ENCODE results near the gene DSCAML1. TPM values are rescaled to one million over a fixed set of nuclear protein-coding genes. Genes with fewer than 3 reads are reported as not detected.

DSCAML1 gene
- total and polyA plus RNA-seq, 4 experiments from 2014 or later, result 1.00 to 1.0 TPM; not detected in 2

DNA sequence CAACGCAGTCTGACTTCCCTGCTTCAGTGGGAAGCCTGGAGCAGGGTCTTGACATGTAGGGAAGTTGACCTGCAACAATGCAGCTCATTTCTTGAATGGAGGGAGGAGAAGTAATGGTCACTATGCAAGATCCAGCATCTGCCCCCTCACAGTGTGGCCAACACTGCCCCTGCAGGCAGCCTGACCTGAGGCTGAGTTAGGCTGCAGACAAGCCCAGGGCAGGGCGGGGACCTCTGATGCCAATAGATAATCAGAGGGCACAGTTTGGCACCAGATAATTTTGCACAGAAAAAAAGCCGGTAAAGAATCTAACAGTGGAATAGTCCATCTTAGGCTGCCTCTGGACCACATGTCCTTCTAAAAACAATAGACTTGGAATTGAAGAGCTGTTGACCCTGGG lies 182.3 kb downstream of the DSCAML1 start:
- Mint-ChIP-seq H3K9me3 (peaks cover 0 to 7% (median 2%) of the 10 kb centered on the region in 8 donors), H3K4me3 (no peak overlapping the region), H3K27me3 (peaks cover 13 to 14% of the 10 kb centered on the region in 2 donors), H3K4me1 (peaks cover 3 to 10% (median 6%) of the 10 kb centered on the region in 4 donors), H3K36me3 (no peaks in the 10 kb centered on the region), H3K27ac (no peak overlapping the region)
- Histone ChIP-seq H3K27ac (ENCODE audit: low read depth, low read length) (no peak overlapping the region), H3K9me3 (ENCODE audit: control insufficient read depth in 1 of 2, low read length in 2 of 2) (no peaks in the 10 kb centered on the region), H3K36me3 (ENCODE audit: insufficient read depth, low read length) (no peaks in the 10 kb centered on the region), H3K4me1 (ENCODE audit: insufficient read depth, low read length) (peaks cover 6% of the 10 kb centered on the region), H3K27me3 (ENCODE audit: insufficient read depth, low read length) (no peaks in the 10 kb centered on the region), H3K4me3 (ENCODE audit: low read length in 2 of 2) (no peak overlapping the region)
- POLR2A ChIA-PET (ENCODE audit: partially characterized antibody), result no interaction called here
- CTCF ChIA-PET (ENCODE audit: partially characterized antibody), result no interaction called here
- DNase-seq, result no peak
- intact Hi-C loops (cut with micrococcal nuclease), result no loop called here

DNA sequence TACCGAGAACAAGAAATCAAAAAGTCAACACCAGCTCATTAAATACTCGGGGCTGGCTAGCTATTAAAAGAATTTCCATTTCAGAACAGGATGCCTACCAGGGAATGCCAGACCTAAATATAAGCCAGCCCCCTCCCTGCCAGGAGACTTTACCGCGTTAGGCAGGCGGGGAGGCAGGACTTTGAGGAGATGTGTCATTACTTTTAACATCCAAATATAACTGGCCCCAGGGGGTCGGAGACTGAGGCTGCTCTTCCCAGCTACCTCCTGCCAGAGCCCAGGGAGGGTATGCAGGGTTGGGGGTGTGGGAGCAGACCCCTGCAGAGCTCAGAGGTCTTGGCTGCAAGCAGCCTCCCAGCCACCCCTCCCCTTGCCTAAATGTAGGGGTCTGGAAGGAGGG lies 183.5 kb downstream of the DSCAML1 start:
- H3K27me3 Mint-ChIP-seq, result peaks cover 13 to 14% of the 10 kb centered on the region in 2 donors
- POLR2A ChIA-PET (ENCODE audit: partially characterized antibody), result no interaction called here
- intact Hi-C loops (cut with micrococcal nuclease), result no loop called here
- no peaks in the 10 kb centered on the region for H3K36me3 Mint-ChIP-seq
- Histone ChIP-seq H3K4me1 (ENCODE audit: insufficient read depth, low read length) (peaks cover 6% of the 10 kb centered on the region), H3K27me3 (ENCODE audit: insufficient read depth, low read length) (no peaks in the 10 kb centered on the region), H3K4me3 (ENCODE audit: low read length in 2 of 2) (no peak overlapping the region), H3K27ac (ENCODE audit: low read depth, low read length) (no peak overlapping the region), H3K9me3 (ENCODE audit: control insufficient read depth in 1 of 2, low read length in 2 of 2) (no peaks in the 10 kb centered on the region), H3K36me3 (ENCODE audit: insufficient read depth, low read length) (no peaks in the 10 kb centered on the region)
- CTCF ChIA-PET (ENCODE audit: partially characterized antibody), result no interaction called here
- no peak overlapping the region for H3K27ac Mint-ChIP-seq
- peaks cover 0 to 7% (median 2%) of the 10 kb centered on the region in 8 donors for H3K9me3 Mint-ChIP-seq
- no peak overlapping the region for H3K4me3 Mint-ChIP-seq
- no peak for DNase-seq
- peaks cover 3 to 11% (median 7%) of the 10 kb centered on the region in 4 donors for H3K4me1 Mint-ChIP-seq

DNA sequence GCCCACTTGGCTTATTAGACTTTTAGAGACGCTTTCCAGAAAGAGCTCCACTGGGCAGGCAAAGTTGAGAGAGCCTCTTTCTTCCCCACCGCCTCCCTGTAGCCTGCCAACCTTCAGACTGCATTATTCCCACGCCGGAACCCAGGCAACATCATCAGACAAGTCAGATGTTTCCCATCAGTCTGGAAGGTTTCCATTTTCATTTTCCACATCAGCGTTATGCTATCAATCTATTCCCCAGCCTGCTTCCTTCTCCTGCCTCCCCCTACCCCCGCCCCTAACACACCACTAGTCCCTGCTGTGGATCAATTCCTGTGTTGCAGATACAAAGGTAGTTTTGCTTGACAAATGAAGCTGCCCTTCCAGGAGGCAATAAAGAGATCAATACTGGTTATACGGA lies 184.8 kb downstream of the DSCAML1 start:
- peaks cover 6% of the 10 kb centered on the region for H3K4me1 ChIP-seq (ENCODE audit: insufficient read depth, low read length)
- no peak overlapping the region for H3K27ac ChIP-seq (ENCODE audit: low read depth, low read length)
- peaks cover 0 to 7% (median 2%) of the 10 kb centered on the region in 8 donors for H3K9me3 Mint-ChIP-seq
- H3K36me3 Mint-ChIP-seq, result no peaks in the 10 kb centered on the region
- no peaks in the 10 kb centered on the region for H3K36me3 ChIP-seq (ENCODE audit: insufficient read depth, low read length)
- peaks cover 10 to 14% of the 10 kb centered on the region in 2 donors for H3K27me3 Mint-ChIP-seq
- H3K27ac Mint-ChIP-seq, result no peak overlapping the region
- H3K4me1 Mint-ChIP-seq, result peaks cover 3 to 11% (median 7%) of the 10 kb centered on the region in 4 donors
- no peak overlapping the region for H3K4me3 ChIP-seq (ENCODE audit: low read length in 2 of 2)
- POLR2A ChIA-PET (ENCODE audit: partially characterized antibody), result no interaction called here
- H3K9me3 ChIP-seq (ENCODE audit: control insufficient read depth in 1 of 2, low read length in 2 of 2), result no peaks in the 10 kb centered on the region
- intact Hi-C loops (cut with micrococcal nuclease), result no loop called here
- H3K27me3 ChIP-seq (ENCODE audit: insufficient read depth, low read length), result no peaks in the 10 kb centered on the region
- DNase-seq, result no peak
- no peak overlapping the region for H3K4me3 Mint-ChIP-seq
- CTCF ChIA-PET (ENCODE audit: partially characterized antibody), result no interaction called here

DNA sequence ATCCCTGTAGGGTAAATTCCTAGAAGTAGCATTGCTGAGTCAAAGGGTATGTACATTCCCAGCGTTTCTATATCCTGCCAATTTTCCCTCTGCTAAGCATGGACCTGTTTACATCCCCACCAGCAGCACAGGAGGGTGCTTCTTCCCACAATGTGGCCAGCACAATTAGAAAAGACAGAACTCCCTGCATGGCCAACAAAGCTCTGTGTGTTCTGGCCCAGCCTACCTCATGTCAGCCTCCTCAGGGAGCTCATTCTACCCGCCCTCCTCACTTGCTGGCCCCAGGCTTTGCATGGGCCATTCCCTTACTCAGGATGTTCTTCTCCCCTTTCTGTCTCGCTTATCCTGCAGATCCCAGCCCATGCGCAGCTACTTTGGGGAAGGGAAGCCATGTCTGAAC lies 186.1 kb downstream of the DSCAML1 start:
- intact Hi-C loops (cut with micrococcal nuclease), result no loop called here
- DNase-seq, result no peak
- Histone ChIP-seq H3K36me3 (ENCODE audit: insufficient read depth, low read length) (no peaks in the 10 kb centered on the region), H3K4me3 (ENCODE audit: low read length in 2 of 2) (no peak overlapping the region), H3K27me3 (ENCODE audit: insufficient read depth, low read length) (no peaks in the 10 kb centered on the region), H3K9me3 (ENCODE audit: control insufficient read depth in 1 of 2, low read length in 2 of 2) (no peaks in the 10 kb centered on the region), H3K27ac (ENCODE audit: low read depth, low read length) (no peak overlapping the region), H3K4me1 (ENCODE audit: insufficient read depth, low read length) (peaks cover 9% of the 10 kb centered on the region)
- H3K4me3 Mint-ChIP-seq, result no peak overlapping the region
- H3K27ac Mint-ChIP-seq, result no peak overlapping the region
- POLR2A ChIA-PET (ENCODE audit: partially characterized antibody), result no interaction called here
- H3K9me3 Mint-ChIP-seq, result peaks cover 0 to 7% (median 2%) of the 10 kb centered on the region in 8 donors
- no peaks in the 10 kb centered on the region for H3K36me3 Mint-ChIP-seq
- H3K27me3 Mint-ChIP-seq, result peaks cover 4 to 13% of the 10 kb centered on the region in 2 donors
- H3K4me1 Mint-ChIP-seq, result peaks cover 7 to 16% (median 11%) of the 10 kb centered on the region in 4 donors
- CTCF ChIA-PET (ENCODE audit: partially characterized antibody), result no interaction called here

DNA sequence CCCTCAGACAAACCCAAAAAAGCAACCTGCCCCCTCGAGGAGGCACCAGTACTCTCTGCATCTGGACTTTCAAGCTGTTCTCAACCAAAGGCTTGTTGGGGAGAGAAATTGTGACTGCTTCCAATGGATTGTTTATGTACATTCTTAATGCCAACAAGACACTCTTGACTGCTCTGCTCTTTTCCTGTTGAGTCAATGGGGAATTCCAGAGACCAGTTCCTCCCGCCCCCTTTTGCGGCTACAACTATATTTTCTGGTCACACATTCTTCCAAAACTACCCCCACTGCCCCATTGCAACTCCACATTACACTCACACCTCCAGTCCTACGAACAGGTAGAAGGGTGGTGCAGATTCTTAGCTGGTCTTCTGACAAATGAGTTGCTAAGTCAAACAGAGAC lies 187.0 kb downstream of the DSCAML1 start:
- intact Hi-C loops (cut with micrococcal nuclease), result no loop called here
- ChIA-PET POLR2A (ENCODE audit: partially characterized antibody) (no interaction called here), CTCF (ENCODE audit: partially characterized antibody) (no interaction called here)
- Mint-ChIP-seq H3K27me3 (peaks cover 4 to 10% of the 10 kb centered on the region in 2 donors), H3K36me3 (no peaks in the 10 kb centered on the region), H3K4me1 (peaks cover 7 to 16% (median 11%) of the 10 kb centered on the region in 4 donors), H3K4me3 (no peak overlapping the region), H3K27ac (no peak overlapping the region), H3K9me3 (peaks cover 0 to 7% (median 2%) of the 10 kb centered on the region in 8 donors)
- no peak overlapping the region for H3K4me3 ChIP-seq (ENCODE audit: low read length in 2 of 2)
- no peak overlapping the region for H3K27ac ChIP-seq (ENCODE audit: low read depth, low read length)
- no peaks in the 10 kb centered on the region for H3K9me3 ChIP-seq (ENCODE audit: control insufficient read depth in 1 of 2, low read length in 2 of 2)
- H3K27me3 ChIP-seq (ENCODE audit: insufficient read depth, low read length), result no peaks in the 10 kb centered on the region
- peaks cover 11% of the 10 kb centered on the region for H3K4me1 ChIP-seq (ENCODE audit: insufficient read depth, low read length)
- DNase-seq, result no peak
- H3K36me3 ChIP-seq (ENCODE audit: insufficient read depth, low read length), result no peaks in the 10 kb centered on the region

DNA sequence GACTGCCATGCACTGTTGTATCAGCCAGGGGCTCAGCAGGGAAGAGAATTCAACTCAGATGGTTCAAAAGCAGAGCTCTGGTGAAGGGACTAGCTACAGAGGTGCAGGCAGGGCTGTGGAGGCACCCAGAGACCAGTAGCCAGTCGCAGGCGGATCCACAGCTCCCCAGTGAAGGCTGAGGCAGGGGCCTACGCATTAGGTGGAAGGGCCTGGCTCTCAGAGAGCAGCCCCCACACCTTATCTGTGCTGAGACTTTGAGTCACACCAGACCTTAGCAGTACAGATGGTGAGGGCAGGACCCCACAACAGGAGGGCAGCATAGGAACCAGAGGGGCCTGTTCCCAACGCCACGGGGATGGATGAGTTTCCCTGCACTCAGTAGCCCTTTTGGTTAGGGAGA lies 189.6 kb downstream of the DSCAML1 start:
- intact Hi-C loops (cut with micrococcal nuclease), result no loop called here
- Histone ChIP-seq H3K27ac (ENCODE audit: low read depth, low read length) (no peak overlapping the region), H3K36me3 (ENCODE audit: insufficient read depth, low read length) (no peaks in the 10 kb centered on the region), H3K9me3 (ENCODE audit: control insufficient read depth in 1 of 2, low read length in 2 of 2) (no peaks in the 10 kb centered on the region), H3K27me3 (ENCODE audit: insufficient read depth, low read length) (no peaks in the 10 kb centered on the region), H3K4me3 (ENCODE audit: low read length in 2 of 2) (no peak overlapping the region), H3K4me1 (ENCODE audit: insufficient read depth, low read length) (peaks cover 11% of the 10 kb centered on the region)
- ChIA-PET POLR2A (ENCODE audit: partially characterized antibody) (no interaction called here), CTCF (ENCODE audit: partially characterized antibody) (no interaction called here)
- Mint-ChIP-seq H3K27me3 (peaks cover 3 to 6% of the 10 kb centered on the region in 2 donors), H3K9me3 (no peaks in the 10 kb centered on the region), H3K36me3 (no peaks in the 10 kb centered on the region), H3K4me1 (peaks cover 7 to 16% (median 11%) of the 10 kb centered on the region in 4 donors), H3K4me3 (no peak overlapping the region), H3K27ac (no peak overlapping the region)
- DNase-seq, result no peak

DNA sequence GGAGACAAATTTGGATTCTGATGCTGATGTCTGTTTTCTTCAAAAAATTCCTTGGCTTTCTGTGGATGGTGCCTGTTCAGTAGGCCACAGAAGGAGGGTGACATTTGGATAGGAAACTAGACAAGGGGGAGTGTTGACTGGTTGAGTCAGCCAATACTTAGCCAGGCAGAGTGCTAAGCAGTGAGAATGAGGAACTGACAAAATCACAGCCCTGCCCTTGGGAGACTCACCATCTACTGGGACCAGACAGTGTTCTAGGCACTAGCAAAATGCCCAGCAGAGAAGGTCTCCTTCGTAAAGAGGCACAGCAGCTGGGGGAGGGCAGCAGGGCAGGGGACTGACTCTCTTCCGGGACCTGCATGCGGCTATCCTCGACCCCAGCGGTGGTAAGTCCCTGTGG lies 190.2 kb downstream of the DSCAML1 start:
- Mint-ChIP-seq H3K9me3 (no peaks in the 10 kb centered on the region), H3K27ac (no peak overlapping the region), H3K4me3 (no peak overlapping the region), H3K27me3 (peaks cover under 1 to 7% of the 10 kb centered on the region in 2 donors), H3K4me1 (peaks cover 7 to 16% (median 11%) of the 10 kb centered on the region in 4 donors), H3K36me3 (no peaks in the 10 kb centered on the region)
- no peaks in the 10 kb centered on the region for H3K9me3 ChIP-seq (ENCODE audit: control insufficient read depth in 1 of 2, low read length in 2 of 2)
- H3K4me1 ChIP-seq (ENCODE audit: insufficient read depth, low read length), result peaks cover 11% of the 10 kb centered on the region
- H3K4me3 ChIP-seq (ENCODE audit: low read length in 2 of 2), result no peak overlapping the region
- no peaks in the 10 kb centered on the region for H3K27me3 ChIP-seq (ENCODE audit: insufficient read depth, low read length)
- no peak for DNase-seq
- intact Hi-C loops (cut with micrococcal nuclease), result no loop called here
- POLR2A ChIA-PET (ENCODE audit: partially characterized antibody), result no interaction called here
- no peaks in the 10 kb centered on the region for H3K36me3 ChIP-seq (ENCODE audit: insufficient read depth, low read length)
- no peak overlapping the region for H3K27ac ChIP-seq (ENCODE audit: low read depth, low read length)
- CTCF ChIA-PET (ENCODE audit: partially characterized antibody), result no interaction called here

DNA sequence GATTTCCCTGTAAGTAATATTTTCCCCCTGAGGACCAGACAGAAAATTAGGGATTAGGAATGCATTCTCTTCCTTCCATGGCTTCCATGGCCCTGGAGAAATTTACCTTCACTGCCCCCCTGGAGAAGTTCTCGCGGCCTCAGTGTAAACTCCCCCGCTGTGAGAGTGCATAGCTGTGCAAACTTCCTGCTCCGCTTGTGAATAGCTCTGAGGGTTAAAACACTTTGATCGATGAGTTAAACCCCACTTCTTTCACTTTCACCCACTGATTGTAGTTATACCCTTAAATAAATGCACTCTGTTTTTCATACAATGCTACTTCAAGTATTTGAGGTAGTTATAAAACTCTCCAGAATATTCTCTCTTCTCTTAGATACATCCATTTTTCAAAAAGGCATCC lies 190.8 kb downstream of the DSCAML1 start:
- Histone ChIP-seq H3K27ac (ENCODE audit: low read depth, low read length) (no peak overlapping the region), H3K27me3 (ENCODE audit: insufficient read depth, low read length) (no peaks in the 10 kb centered on the region), H3K4me3 (ENCODE audit: low read length in 2 of 2) (no peak overlapping the region), H3K4me1 (ENCODE audit: insufficient read depth, low read length) (peaks cover 11% of the 10 kb centered on the region), H3K9me3 (ENCODE audit: control insufficient read depth in 1 of 2, low read length in 2 of 2) (no peaks in the 10 kb centered on the region), H3K36me3 (ENCODE audit: insufficient read depth, low read length) (no peaks in the 10 kb centered on the region)
- H3K4me1 Mint-ChIP-seq, result peaks cover 7 to 16% (median 11%) of the 10 kb centered on the region in 4 donors
- H3K27ac Mint-ChIP-seq, result peak overlapping the region in 1 of 7 donors; percentile 50
- ChIA-PET CTCF (ENCODE audit: partially characterized antibody) (no interaction called here), POLR2A (ENCODE audit: partially characterized antibody) (no interaction called here)
- peaks cover 0 to 11% of the 10 kb centered on the region in 2 donors for H3K27me3 Mint-ChIP-seq
- no peaks in the 10 kb centered on the region for H3K36me3 Mint-ChIP-seq
- H3K9me3 Mint-ChIP-seq, result no peaks in the 10 kb centered on the region
- no peak for DNase-seq
- H3K4me3 Mint-ChIP-seq, result peak overlapping the region in 3 of 8 donors; percentile 1 to 39 (median 15)
- intact Hi-C loops (cut with micrococcal nuclease), result no loop called here
